Measurements from ENCODE around the gene KRTAP10-7.

DNA sequence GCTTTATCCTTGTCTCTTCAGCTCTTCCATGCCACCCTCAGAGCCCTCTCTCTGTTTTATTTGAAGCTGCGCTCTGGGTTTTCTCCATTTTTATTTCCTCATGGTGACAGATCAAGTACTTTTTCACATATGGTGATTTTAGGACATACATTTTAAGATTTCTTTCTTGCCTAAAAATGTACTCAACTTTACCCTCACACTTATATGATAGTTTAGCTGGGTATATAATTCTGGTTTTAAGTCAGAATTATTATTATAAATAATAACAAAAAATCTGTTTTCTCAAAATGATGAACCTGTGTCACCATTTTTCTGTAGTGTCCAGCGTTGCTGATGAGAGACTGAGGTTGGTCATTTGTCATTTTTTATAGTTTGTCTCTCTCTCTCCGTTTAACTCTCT lies 19.2 kb upstream of the KRTAP10-7 start:
- TF ChIP-seq POLR2A (IDR thresholded peaks at IDR 0.05) (no peak), EP300 (IDR thresholded peaks at IDR 0.05) (no peak)
- TF ChIP-seq, protein P1, sequence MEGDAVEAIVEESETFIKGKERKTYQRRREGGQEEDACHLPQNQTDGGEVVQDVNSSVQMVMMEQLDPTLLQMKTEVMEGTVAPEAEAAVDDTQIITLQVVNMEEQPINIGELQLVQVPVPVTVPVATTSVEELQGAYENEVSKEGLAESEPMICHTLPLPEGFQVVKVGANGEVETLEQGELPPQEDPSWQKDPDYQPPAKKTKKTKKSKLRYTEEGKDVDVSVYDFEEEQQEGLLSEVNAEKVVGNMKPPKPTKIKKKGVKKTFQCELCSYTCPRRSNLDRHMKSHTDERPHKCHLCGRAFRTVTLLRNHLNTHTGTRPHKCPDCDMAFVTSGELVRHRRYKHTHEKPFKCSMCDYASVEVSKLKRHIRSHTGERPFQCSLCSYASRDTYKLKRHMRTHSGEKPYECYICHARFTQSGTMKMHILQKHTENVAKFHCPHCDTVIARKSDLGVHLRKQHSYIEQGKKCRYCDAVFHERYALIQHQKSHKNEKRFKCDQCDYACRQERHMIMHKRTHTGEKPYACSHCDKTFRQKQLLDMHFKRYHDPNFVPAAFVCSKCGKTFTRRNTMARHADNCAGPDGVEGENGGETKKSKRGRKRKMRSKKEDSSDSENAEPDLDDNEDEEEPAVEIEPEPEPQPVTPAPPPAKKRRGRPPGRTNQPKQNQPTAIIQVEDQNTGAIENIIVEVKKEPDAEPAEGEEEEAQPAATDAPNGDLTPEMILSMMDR (IDR thresholded peaks at IDR 0.05) = no peak

Data from tibial nerve (tissue), 4 donors.